SK-N-SH (cell line): ENCODE data around the gene DLG3. TPM values are rescaled to one million over a fixed set of nuclear protein-coding genes. Genes with fewer than 3 reads are reported as not detected.
"Not testable (repeated sequence)": the region's sequence is repeated elsewhere in the genome, so short reads cannot be mapped to it uniquely, and the experiment has no call there.

ENCODE experiments used
- CTCF ChIA-PET: fragments of 300-600, 350-600 bp; formaldehyde crosslinking; extraction: SDS; loops from one replicate; lab custom pipeline; 2021; lab: Yijun Ruan, JAX
- POLR2A ChIA-PET: fragments of 350-600 bp; sonication (Branson Sonifier 250); formaldehyde crosslinking; extraction: SDS; loops from one replicate; lab custom pipeline; 2020; ENCODE audit warnings: antibody characterized with exemption, inconsistent platforms; lab: Yijun Ruan, JAX
- DNase-seq: peaks from one replicate; pipeline ENCODE4 v3.0.0; 2012
- H2AFZ ChIP-seq: fragments of 200-600 bp; sonication (generic); 2 replicates; pipeline ENCODE4 v1.8.1; 2016; ENCODE audit warnings: antibody characterized with exemption, mild to moderate bottlenecking, low read depth
- H3F3A ChIP-seq: fragments of 200-600 bp; sonication (generic); replicated peaks from 2 replicates; pipeline ENCODE3; 2016; ENCODE audit warnings: antibody characterized with exemption, mild to moderate bottlenecking; ENCODE audit not compliant: insufficient read depth
- H3K27ac ChIP-seq, 2 experiments: fragments of 200-500 bp in 1 of 2; fragments of 200-600 bp in 1 of 2; sonication (Bioruptor generic) in 1 of 2; sonication (generic), shearing (Covaris generic) in 1 of 2; 2 replicates each; pipeline versions ENCODE4 v1.5.1 to v1.6.1; 2014 to 2016; ENCODE audit warnings: low read depth in 2 of 2, inconsistent platforms in 1 of 2, low read length in 1 of 2, mild to moderate bottlenecking in 1 of 2, mixed read lengths in 1 of 2
- H3K27me3 ChIP-seq: fragments of 200-600 bp; sonication (generic), shearing (Covaris generic); 2 replicates; pipeline ENCODE4 v1.6.1; 2016; ENCODE audit warnings: mixed run types; ENCODE audit not compliant: insufficient read depth
- H3K36me3 ChIP-seq, 2 experiments: fragments of 200-500 bp in 1 of 2; fragments of 200-600 bp in 1 of 2; sonication (Bioruptor generic) in 1 of 2; sonication (generic) in 1 of 2; replicated peaks in 1 of 2; 2 replicates each; pipeline versions ENCODE3 to v1.5.1; 2014 to 2016; ENCODE audit warnings: low read length in 1 of 2, mild to moderate bottlenecking in 1 of 2; ENCODE audit not compliant: insufficient read depth in 2 of 2, control insufficient read depth in 1 of 2
- H3K4me1 ChIP-seq, 2 experiments: fragments of 200-500 bp in 1 of 2; fragments of 200-600 bp in 1 of 2; sonication (Bioruptor generic) in 1 of 2; sonication (generic), shearing (Covaris generic) in 1 of 2; 2 replicates each; pipeline versions ENCODE4 v1.5.1 to v1.6.1; 2014 to 2016; ENCODE audit warnings: low read depth in 1 of 2, low read length in 1 of 2, mixed run types in 1 of 2; ENCODE audit not compliant: insufficient read depth in 2 of 2, control insufficient read depth in 1 of 2
- H3K4me2 ChIP-seq: fragments of 200-600 bp; sonication (generic), shearing (Covaris generic); 2 replicates; pipeline ENCODE4 v1.6.1; 2017; ENCODE audit warnings: mixed run types
- H3K4me3 ChIP-seq, 2 experiments: fragments of 200-500 bp in 1 of 2; fragments of 200-600 bp in 1 of 2; sonication (Bioruptor generic) in 1 of 2; sonication (generic), shearing (Covaris generic) in 1 of 2; 2 replicates each; pipeline versions ENCODE4 v1.5.1 to v1.8.1; 2014 to 2016; ENCODE audit warnings: low read depth in 2 of 2, inconsistent platforms in 1 of 2, low read length in 1 of 2, mild to moderate bottlenecking in 1 of 2, mixed read lengths in 1 of 2, moderate library complexity in 1 of 2
- H3K79me2 ChIP-seq: fragments of 200-600 bp; sonication (generic); 2 replicates; pipeline ENCODE4 v1.8.1; 2017; ENCODE audit warnings: mild to moderate bottlenecking; ENCODE audit not compliant: insufficient read depth
- H3K9ac ChIP-seq: fragments of 200-600 bp; sonication (generic); 2 replicates; pipeline ENCODE4 v1.6.1; 2017; ENCODE audit warnings: mixed run types
- H3K9me2 ChIP-seq: fragments of 200-600 bp; sonication (generic); 2 replicates; pipeline ENCODE4 v1.6.1; 2017; ENCODE audit warnings: mixed run types
- H3K9me3 ChIP-seq: fragments of 200-600 bp; sonication (generic); 2 replicates; pipeline ENCODE4 v1.6.1; 2017; ENCODE audit warnings: mixed run types, mild to moderate bottlenecking, moderate library complexity
- H4K20me1 ChIP-seq: fragments of 200-600 bp; sonication (generic); 2 replicates; pipeline ENCODE4 v1.6.1; 2017; ENCODE audit warnings: mild to moderate bottlenecking, mixed run types; ENCODE audit not compliant: insufficient read depth
- CHD2 ChIP-seq: fragments of 150-350 bp; IDR thresholded peaks from 2 replicates; pipeline ENCODE4 v1.6.1; 2018; ENCODE audit warnings: low read length; ENCODE audit not compliant: partially characterized antibody
- FOXJ3 ChIP-seq: sonication (generic); formaldehyde crosslinking; IDR thresholded peaks from 2 replicates; pipeline ENCODE4 v1.5.1; 2020; ENCODE audit warnings: mild to moderate bottlenecking, missing genetic modification reagents
- FOXM1 ChIP-seq: IDR thresholded peaks from 2 replicates; pipeline ENCODE4 v1.4.0; 2012; ENCODE audit warnings: low read depth, mild to moderate bottlenecking
- GATA2 ChIP-seq: sonication (generic); formaldehyde crosslinking; IDR thresholded peaks from 2 replicates; pipeline ENCODE4 v1.5.0; 2020; ENCODE audit warnings: mild to moderate bottlenecking, missing genetic modification reagents
- MAX ChIP-seq: IDR thresholded peaks from 2 replicates; pipeline ENCODE4 v1.4.0; 2012; ENCODE audit warnings: low read depth
- MEF2A ChIP-seq: IDR thresholded peaks from 2 replicates; pipeline ENCODE4 v1.4.0; 2012; ENCODE audit warnings: low read depth, borderline replicate concordance
- POLR2AphosphoS5 ChIP-seq: IDR thresholded peaks from 2 replicates; pipeline ENCODE4 v1.6.1; 2012; ENCODE audit warnings: low read depth, low read length
- RAD21 ChIP-seq: IDR thresholded peaks from 2 replicates; pipeline ENCODE4 v1.6.1; 2012; ENCODE audit warnings: mild to moderate bottlenecking, low read length
- USF1 ChIP-seq: IDR thresholded peaks from 2 replicates; pipeline ENCODE4 v1.4.0; 2012; ENCODE audit warnings: low read depth, borderline replicate concordance
- WGBS: methylation state at CpG from one replicate; pipeline ENCODE4 v1.1.6; 2017; ENCODE audit warnings: low lambda C conversion rate; 5-methylcytosine and 5-hydroxymethylcytosine counted together
- polyA plus RNA-seq, 3 experiments: library from polyadenylated mRNA; depleted of rRNA; stranded (reverse); fragments of >200 nt; gene quantifications; 2 replicates each; pipeline ENCODE4 v1.2.3, GENCODE V29; 2012
- TF ChIP-seq, protein P1 (sequence below): fragments of 200-600 bp; sonication (generic); IDR thresholded peaks from 2 replicates; pipeline ENCODE4 v1.6.1; 2017; ENCODE audit warnings: antibody characterized with exemption, mild to moderate bottlenecking, moderate library complexity
- TF ChIP-seq, protein P2 (sequence below): fragments of 150-350 bp; IDR thresholded peaks from 2 replicates; pipeline ENCODE4 v1.6.1; 2016; ENCODE audit warnings: mild to moderate bottlenecking, low read depth, low read length

The DLG3 gene
- polyA plus RNA-seq (2012; rRNA removed): 11.7 TPM in 2 replicates
- polyA plus RNA-seq (2012; cell fraction: cytosol; rRNA removed): 10.7 and 12.5 TPM in 2 replicates
- polyA plus RNA-seq (2012; cell fraction: nucleus; rRNA removed): 10.4 and 14.1 TPM in 2 replicates

- DNase-seq: peak; percentile 84
- Histone ChIP-seq H3K36me3 (no peaks in the 10 kb centered on the region), H3K27me3 (peaks cover 16% of the 10 kb centered on the region), H3K9ac (no peak within 1 kb of the TSS), H3K9me3 (no peaks in the 10 kb centered on the region), H3K4me2 (peak within 1 kb of the TSS; percentile 76), H3K79me2 (no peaks in the 10 kb centered on the region)
- POLR2A ChIA-PET: interaction anchor here (1.3 kb wide), 1 partner anchor 9 kb away, joined by 4 read pairs; no protein-coding TSS in a partner anchor
- TF ChIP-seq CHD2 (no peak), FOXJ3 (no peak), MAX (0 out of 2 replicates have a peak, but pooled peaks have one; percentile 23), GATA2 (no peak), USF1 (no peak), POLR2AphosphoS5 (no peak), RAD21 (no peak), MEF2A (no peak)
- TF ChIP-seq, protein P1, sequence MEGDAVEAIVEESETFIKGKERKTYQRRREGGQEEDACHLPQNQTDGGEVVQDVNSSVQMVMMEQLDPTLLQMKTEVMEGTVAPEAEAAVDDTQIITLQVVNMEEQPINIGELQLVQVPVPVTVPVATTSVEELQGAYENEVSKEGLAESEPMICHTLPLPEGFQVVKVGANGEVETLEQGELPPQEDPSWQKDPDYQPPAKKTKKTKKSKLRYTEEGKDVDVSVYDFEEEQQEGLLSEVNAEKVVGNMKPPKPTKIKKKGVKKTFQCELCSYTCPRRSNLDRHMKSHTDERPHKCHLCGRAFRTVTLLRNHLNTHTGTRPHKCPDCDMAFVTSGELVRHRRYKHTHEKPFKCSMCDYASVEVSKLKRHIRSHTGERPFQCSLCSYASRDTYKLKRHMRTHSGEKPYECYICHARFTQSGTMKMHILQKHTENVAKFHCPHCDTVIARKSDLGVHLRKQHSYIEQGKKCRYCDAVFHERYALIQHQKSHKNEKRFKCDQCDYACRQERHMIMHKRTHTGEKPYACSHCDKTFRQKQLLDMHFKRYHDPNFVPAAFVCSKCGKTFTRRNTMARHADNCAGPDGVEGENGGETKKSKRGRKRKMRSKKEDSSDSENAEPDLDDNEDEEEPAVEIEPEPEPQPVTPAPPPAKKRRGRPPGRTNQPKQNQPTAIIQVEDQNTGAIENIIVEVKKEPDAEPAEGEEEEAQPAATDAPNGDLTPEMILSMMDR: 0 out of 2 replicates have a peak, but pooled peaks have one; percentile 8
- TF ChIP-seq, protein P2, sequence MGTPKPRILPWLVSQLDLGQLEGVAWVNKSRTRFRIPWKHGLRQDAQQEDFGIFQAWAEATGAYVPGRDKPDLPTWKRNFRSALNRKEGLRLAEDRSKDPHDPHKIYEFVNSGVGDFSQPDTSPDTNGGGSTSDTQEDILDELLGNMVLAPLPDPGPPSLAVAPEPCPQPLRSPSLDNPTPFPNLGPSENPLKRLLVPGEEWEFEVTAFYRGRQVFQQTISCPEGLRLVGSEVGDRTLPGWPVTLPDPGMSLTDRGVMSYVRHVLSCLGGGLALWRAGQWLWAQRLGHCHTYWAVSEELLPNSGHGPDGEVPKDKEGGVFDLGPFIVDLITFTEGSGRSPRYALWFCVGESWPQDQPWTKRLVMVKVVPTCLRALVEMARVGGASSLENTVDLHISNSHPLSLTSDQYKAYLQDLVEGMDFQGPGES: no peak
- TF ChIP-seq, all 33 proteins: peak for 2
- Histone ChIP-seq H3K9me2 (no peaks in the 10 kb centered on the region), H2AFZ (peak within 1 kb of the TSS; percentile 63; the same call in 1 of the 2 replicates), H3F3A (no peaks in the 10 kb centered on the region), H3K4me1 (no peaks in the 10 kb centered on the region; a peak in 1 of 4 replicates), H3K27ac (no peak within 1 kb of the TSS), H4K20me1 (no peaks in the 10 kb centered on the region), H3K4me3 (peak within 1 kb of the TSS; percentile 46 to 59)
- 12% methylated on average over 8 of the region's 21 CpGs for WGBS
- CTCF ChIA-PET: interaction anchor here (0.6 to 4.7 kb wide), 4 partner anchors 10 to 220 kb away, joined by 3 to 23 read pairs (median 10); partner anchors contain the start of gene GDPD2
Observed at GRCh38 chrX:70444326-70444945, at the start of gene DLG3. DLG3 (plus strand) TSS chrX:70444835; CDS start chrX:70445202, 367 bp downstream.

- DNase-seq: no peak
- H4K20me1 ChIP-seq: no peaks in the 10 kb centered on the region
- CTCF ChIA-PET: no interaction called here
- H3K9ac ChIP-seq: no peak overlapping the region
- no peak overlapping the region for H3K4me2 ChIP-seq
- H2AFZ ChIP-seq: no peak overlapping the region
- H3K27ac ChIP-seq: no peak overlapping the region
- no peaks in the 10 kb centered on the region for H3F3A ChIP-seq
- H3K36me3 ChIP-seq: peaks cover 11 to 30% of the 10 kb centered on the region in 2 experiments
- POLR2A ChIA-PET: no interaction called here
- no peaks in the 10 kb centered on the region for H3K79me2 ChIP-seq
- H3K9me3 ChIP-seq: no peaks in the 10 kb centered on the region
- no peak overlapping the region for H3K4me3 ChIP-seq
- TF ChIP-seq FOXM1: no peak
- WGBS: 70% methylated on average over 4 of the region's 4 CpGs
- no peaks in the 10 kb centered on the region for H3K9me2 ChIP-seq
- no peaks in the 10 kb centered on the region for H3K4me1 ChIP-seq
- no peaks in the 10 kb centered on the region for H3K27me3 ChIP-seq
Observed at GRCh38 chrX:70398899-70399298, 45.7 kb upstream of the DLG3 start.

- ChIA-PET CTCF (interaction anchor here (0.6 kb wide), 1 partner anchor 12 kb away, joined by 3 read pairs; no protein-coding TSS in a partner anchor), POLR2A (interaction anchor here (0.6 kb wide), 1 partner anchor 101 kb away, joined by 3 read pairs; no protein-coding TSS in a partner anchor)
- 80% methylated on average over 1 of the region's 3 CpGs for WGBS
- not testable (repeated sequence) for H3K4me1 ChIP-seq, H3K9me3 ChIP-seq, H3K27ac ChIP-seq, H3K4me2 ChIP-seq, H3K9ac ChIP-seq, H3F3A ChIP-seq, H4K20me1 ChIP-seq, H3K27me3 ChIP-seq, H3K9me2 ChIP-seq, H2AFZ ChIP-seq, H3K79me2 ChIP-seq, H3K4me3 ChIP-seq, DNase-seq
- peaks cover 19 to 24% of the 10 kb centered on the region in 2 experiments for H3K36me3 ChIP-seq
Observed at GRCh38 chrX:70400181-70400580, 44.5 kb upstream of the DLG3 start.
